ENCODE data around the gene ARHGEF12.
"Not testable (repeated sequence)": the region's sequence is repeated elsewhere in the genome, so short reads cannot be mapped to it uniquely, and the experiment has no call there.

ARHGEF12 gene

GRCh38 chr11:120486138-120486537 lies 149.9 kb downstream of the ARHGEF12 start:
- FAIRE-seq, result no peak

GRCh38 chr11:120489799-120490198 lies 153.6 kb downstream of the ARHGEF12 start:
- DNase-seq (ENCODE audit: insufficient read length, low spot score) (no peak), FAIRE-seq (no peak)

More at GRCh38 chr11:120486138-120486537, 149.9 kb downstream of the ARHGEF12 start:
- DNase-seq (ENCODE audit: insufficient read length, low spot score), result no peak

- DNase-seq (ENCODE audit: insufficient read length, low spot score) (no peak), FAIRE-seq (no peak)
These were observed 156.3 kb downstream of the ARHGEF12 start for GRCh38 chr11:120492486-120492885.

- DNase-seq (ENCODE audit: insufficient read length, low spot score) (no peak), FAIRE-seq (no peak)
These were observed 158.4 kb downstream of the ARHGEF12 start for GRCh38 chr11:120494595-120494994.

- no peak for DNase-seq (ENCODE audit: insufficient read length, low spot score)
- FAIRE-seq, result no peak
These were observed 162.9 kb downstream of the ARHGEF12 start for GRCh38 chr11:120499088-120499487.

- FAIRE-seq (no peak), DNase-seq (ENCODE audit: insufficient read length, low spot score) (no peak)
These were observed 163.6 kb downstream of the ARHGEF12 start for GRCh38 chr11:120499859-120500258.

- DNase-seq (ENCODE audit: insufficient read length, low spot score) (no peak), FAIRE-seq (no peak)
These were observed 164.3 kb downstream of the ARHGEF12 start for GRCh38 chr11:120500414-120501071.

- FAIRE-seq (no peak), DNase-seq (ENCODE audit: insufficient read length, low spot score) (no peak)
These were observed 165.2 kb downstream of the ARHGEF12 start for GRCh38 chr11:120501440-120501839.

GRCh38 chr11:120501976-120502755 lies 166.0 kb downstream of the ARHGEF12 start:
- DNase-seq (ENCODE audit: insufficient read length, low spot score), result no peak
- no peak for FAIRE-seq

GRCh38 chr11:120503529-120503928 lies 167.3 kb downstream of the ARHGEF12 start:
- DNase-seq (ENCODE audit: insufficient read length, low spot score); FAIRE-seq: not testable (repeated sequence)

GRCh38 chr11:120505801-120506425 lies 169.7 kb downstream of the ARHGEF12 start:
- DNase-seq (ENCODE audit: insufficient read length, low spot score) (no peak), FAIRE-seq (no peak)

GRCh38 chr11:120509346-120510053 lies 173.3 kb downstream of the ARHGEF12 start:
- FAIRE-seq (no peak), DNase-seq (ENCODE audit: insufficient read length, low spot score) (no peak)

GRCh38 chr11:120510406-120511115 lies 174.3 kb downstream of the ARHGEF12 start:
- no peak for FAIRE-seq
- DNase-seq (ENCODE audit: insufficient read length, low spot score), result no peak

- peak; percentile 61 for FAIRE-seq
These were observed 175.1 kb downstream of the ARHGEF12 start, which contains the start of gene GRIK4 for GRCh38 chr11:120511116-120511819. TSS of gene GRIK4 (plus strand) at chr11:120511748. CDS start at chr11:120660319, 148,571 bp downstream.

GRCh38 chr11:120511820-120512738 lies 175.9 kb downstream of the ARHGEF12 start:
- DNase-seq (ENCODE audit: insufficient read length, low spot score) (no peak), FAIRE-seq (no peak)

More at GRCh38 chr11:120511116-120511819, 175.1 kb downstream of the ARHGEF12 start, which contains the start of gene GRIK4:
- peak; percentile 99 for DNase-seq (ENCODE audit: insufficient read length, low spot score)

- FAIRE-seq (no peak), DNase-seq (ENCODE audit: insufficient read length, low spot score) (no peak)
These were observed 176.7 kb downstream of the ARHGEF12 start for GRCh38 chr11:120512739-120513435.

GRCh38 chr11:120513436-120514315 lies 177.5 kb downstream of the ARHGEF12 start:
- DNase-seq (ENCODE audit: insufficient read length, low spot score), result no peak
- FAIRE-seq, result no peak

Data from GM19239 (cell line).